ENCODE measurements around the gene OSBPL2.

- TF ChIP-seq POLR2AphosphoS5 (IDR thresholded peaks at IDR 0.05) (no peak), CTCF (IDR thresholded peaks at IDR 0.05) (no peak), POLR2A (IDR thresholded peaks at IDR 0.05) (no peak), EP300 (IDR thresholded peaks at IDR 0.05) (no peak)
Observed at GRCh38 chr20:62267543-62267942, 29.2 kb downstream of the OSBPL2 start.
